IPS-11a (cell line): ENCODE results near the gene RNU1-4.
"Not testable (repeated sequence)": the region's sequence is repeated elsewhere in the genome, so short reads cannot be mapped to it uniquely, and the experiment has no call there.

ENCODE experiments used
- H3K4me3 ChIP-seq: one replicate; pipeline ENCODE4 v1.5.1; 2013; ENCODE audit warnings: low read depth, low read length, control low read depth

The RNU1-4 gene

DNA sequence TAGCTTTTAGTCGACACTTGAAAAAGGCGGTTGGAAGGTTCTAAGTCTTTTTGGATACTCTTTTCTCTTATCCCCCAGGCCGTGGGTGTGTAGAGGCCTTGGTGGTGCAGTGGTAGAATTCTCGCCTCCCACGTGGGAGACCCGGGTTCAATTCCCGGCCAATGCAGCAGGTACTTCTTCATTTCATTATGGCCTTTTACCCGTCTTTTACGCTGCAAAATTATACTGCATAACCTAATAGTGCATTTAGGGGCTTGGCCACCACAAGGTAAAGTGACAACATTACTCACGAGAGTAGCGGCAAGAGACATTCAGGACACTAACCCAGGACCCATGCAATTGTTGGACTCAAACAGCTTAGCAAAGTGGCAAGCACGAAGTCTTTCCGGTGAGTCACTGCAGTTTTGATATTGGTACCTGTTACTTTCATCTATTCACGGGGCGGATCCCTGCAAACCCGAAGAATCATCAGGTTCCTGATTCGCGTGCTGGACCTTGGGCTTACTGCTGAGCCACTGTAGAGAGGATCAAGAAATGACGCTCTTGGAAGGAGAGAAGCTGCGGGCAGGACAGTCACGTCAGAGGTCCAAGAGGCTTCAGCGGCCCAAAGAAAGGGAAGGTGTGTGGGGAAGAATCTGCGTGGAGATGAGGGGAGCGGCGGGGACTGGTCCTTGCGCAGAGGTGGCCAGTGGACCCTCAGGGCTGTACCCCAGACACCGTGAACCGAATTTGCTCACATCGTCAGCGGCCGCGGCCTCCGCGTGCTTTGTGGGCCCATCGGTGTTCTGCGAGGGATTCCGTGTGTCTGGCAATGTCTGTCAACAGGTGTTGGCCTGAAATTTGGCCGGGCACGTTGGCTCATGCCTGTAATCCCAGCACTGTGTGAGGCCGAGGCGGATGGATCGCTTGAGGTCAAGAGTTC lies 12.9 kb upstream of the RNU1-4 start:
- H3K4me3 ChIP-seq, result no peak overlapping the region

DNA sequence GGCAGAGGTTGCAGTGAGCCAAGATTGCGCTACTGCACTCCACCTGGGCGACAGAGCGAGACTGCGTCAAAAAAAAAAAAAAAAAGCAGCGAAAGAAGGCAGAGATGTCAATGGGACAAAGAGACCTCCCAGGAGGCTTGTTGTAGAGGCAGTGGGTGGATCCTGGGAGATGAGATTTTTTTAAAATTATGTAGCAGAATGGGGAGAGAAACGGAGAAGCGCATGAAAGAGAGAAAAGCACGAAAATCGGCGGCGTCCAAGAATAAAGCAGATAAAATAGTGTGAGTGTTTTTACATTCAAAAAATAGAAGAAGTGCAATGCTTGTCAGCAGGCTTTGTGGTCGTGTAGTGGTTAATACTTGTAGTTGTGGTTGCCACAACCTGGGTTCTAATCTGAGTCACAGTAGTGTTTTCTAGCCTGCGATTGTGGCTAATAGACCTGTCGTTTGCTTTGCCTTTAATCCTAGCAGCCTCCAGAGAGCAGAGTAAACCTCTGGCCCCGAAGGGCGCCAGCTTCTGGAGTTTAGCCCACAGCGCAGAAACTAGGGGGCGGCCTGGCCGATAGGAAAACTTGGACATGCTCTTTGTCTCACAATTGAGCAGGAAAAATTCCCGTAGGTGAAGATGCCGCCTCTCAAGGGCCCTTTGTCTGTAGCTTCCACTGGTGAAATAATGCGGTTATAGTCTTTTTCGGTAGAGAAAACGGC lies 11.9 kb upstream of the RNU1-4 start:
- H3K4me3 ChIP-seq, result not testable (repeated sequence)

- H3K4me3 ChIP-seq, result not testable (repeated sequence)
Observed at GRCh38 chr1:16732254-16732896, 7.9 kb upstream of the RNU1-4 start.

GRCh38 chr1:16741230-16741629 lies 914 bp downstream of the RNU1-4 start:
- not testable (repeated sequence) for H3K4me3 ChIP-seq

- H3K4me3 ChIP-seq, result not testable (repeated sequence)
Observed at GRCh38 chr1:16747660-16748059, 7.3 kb downstream of the RNU1-4 start.

DNA sequence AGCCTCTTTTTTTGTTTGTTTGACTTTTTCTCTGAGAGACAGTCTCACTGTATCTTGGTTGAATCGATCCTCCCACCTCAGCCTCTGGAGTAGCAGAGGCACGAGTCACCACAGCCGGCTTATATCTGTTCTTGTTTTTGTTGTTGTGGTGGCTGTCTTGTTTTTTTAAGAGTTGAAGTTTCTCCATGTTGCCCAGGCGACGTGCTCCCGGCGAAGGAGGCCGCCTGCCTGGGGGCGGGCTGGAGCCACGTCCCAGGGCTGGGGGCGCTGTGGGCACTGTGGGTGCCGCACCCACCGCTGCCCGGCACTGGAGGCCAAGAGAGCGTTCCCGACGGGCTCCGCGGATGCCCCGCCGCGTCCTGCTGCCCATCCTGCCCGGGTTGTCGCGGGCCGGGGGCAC lies 8.4 kb downstream of the RNU1-4 start:
- H3K4me3 ChIP-seq, result not testable (repeated sequence)

DNA sequence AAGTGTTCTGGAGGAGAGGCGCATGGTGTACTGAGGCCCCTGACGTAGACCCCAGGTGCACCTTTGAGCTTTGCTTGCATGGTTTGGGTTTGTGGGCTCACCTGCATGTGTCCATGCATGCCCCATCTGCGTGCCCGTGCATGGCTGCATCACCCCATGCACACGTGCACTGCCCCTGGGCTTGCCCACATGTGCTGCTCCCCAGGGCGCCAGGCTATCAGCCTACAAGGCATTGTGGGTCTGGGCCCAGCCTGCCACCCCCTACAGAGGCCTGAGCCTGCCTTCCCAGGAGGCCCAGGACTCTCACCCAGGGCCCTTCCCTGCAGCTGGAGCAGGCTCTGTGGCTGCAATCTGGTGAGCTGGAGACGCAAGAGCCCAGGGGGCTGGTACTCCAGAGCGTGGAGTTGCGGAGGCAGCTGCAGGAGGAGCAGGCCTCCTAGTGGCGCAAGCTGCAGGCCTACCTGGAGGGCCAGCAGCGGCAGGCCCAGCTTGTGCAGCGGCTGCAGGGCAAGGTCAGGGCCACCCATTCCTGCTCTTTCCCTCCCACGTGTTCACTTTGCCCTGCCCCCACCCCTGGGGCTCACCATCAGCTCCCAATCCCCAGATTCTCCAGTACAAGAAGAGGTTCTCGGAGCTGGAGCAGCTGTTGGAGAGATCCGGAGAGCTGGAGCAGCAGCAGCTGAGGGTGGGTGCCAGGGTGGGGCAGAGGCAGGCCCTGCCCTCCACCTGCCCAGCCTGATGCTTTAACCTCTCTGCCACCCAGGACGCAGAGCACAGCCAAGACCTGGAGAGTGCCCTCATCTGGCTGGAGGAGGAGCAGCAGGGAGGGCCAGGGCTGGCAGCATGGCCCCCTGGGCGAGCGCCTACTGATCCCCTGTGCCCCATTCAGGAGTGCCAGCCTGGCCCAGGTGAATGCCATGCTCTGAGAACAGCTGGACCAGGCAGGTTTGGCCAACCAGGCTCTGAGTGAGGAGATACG lies 9.9 kb downstream of the RNU1-4 start:
- H3K4me3 ChIP-seq, result not testable (repeated sequence)

GRCh38 chr1:16752770-16753169 lies 12.5 kb downstream of the RNU1-4 start:
- not testable (repeated sequence) for H3K4me3 ChIP-seq

DNA sequence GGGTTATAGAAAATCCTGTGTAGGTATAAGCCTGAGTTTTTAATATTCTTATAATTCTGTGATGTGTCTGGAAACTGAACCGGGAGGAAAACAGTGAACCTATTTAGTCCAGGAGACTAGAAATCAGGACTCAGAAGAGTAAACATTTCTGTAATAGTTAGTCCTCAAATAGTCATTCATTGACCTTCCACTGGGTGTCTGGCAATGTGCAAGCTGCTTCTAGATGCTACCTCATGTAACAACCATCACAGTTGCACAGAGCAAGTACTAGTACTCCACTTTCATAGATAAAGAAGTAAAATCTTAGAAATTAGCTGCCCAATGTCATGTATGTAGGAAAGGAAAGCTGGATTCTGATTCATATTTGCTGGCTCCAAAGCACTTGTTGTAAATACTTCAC lies 15.1 kb downstream of the RNU1-4 start:
- H3K4me3 ChIP-seq, result not testable (repeated sequence)

DNA sequence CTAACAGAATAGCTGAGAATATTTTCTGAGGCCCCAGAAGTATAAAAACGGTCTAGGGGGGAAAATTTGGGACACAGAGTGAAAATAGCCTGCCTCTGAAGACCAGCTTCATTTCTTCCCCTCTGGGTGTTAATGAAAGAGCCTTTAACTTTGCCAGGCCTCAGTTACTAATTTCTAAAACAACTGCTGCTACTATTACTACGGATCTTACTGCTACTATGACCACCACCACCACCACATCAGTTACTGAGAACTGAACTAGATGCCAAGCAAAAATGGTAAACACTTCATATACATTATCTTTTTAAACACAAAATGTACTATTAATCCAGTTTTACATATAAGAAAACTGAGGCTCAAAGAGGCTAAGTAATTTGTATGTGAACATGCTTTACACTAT lies 15.6 kb downstream of the RNU1-4 start:
- H3K4me3 ChIP-seq, result not testable (repeated sequence)

GRCh38 chr1:16757574-16757973 lies 17.3 kb downstream of the RNU1-4 start:
- H3K4me3 ChIP-seq, result not testable (repeated sequence)

DNA sequence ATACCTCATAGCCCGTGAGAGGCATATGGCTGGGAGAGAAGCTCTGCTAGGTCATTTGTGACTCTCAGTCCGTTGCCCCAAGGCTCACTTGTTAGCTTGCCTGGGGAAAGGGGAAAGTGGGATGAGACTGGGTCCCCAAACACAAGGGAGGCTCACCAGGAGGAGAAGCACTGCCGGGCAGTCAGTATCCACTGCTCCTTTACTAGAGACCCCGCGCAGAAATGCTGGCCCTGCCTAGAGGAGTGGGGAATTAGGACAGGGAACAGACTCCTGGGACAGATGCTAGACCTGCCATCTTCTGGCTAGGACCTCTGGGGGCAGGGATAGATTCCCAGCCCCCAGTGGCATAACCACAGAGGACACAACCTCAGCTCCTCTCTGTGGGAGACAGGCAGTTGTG lies 17.7 kb downstream of the RNU1-4 start:
- not testable (repeated sequence) for H3K4me3 ChIP-seq

DNA sequence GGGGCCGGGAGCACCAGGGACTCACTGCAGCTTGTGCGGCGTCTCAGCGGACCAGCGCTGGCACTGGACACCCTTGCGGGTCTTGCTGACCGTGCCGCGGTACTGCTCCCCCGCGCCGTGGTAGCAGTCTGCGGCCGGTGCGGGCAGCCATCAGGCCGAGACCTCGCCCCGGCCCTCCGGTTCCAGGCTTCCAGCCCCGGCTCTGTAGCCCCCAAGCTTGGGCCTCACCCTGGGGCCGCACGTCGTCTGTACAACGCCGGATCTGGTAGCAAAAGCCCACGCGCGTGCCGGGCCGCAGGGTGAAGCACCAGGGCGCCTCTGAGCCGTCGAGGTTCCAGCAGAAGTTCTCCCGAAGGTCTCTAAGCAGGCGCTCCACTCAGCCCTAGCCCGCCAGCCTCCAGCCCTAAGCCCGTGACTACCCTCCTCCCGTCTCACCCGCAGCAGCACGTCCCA lies 18.8 kb downstream of the RNU1-4 start:
- H3K4me3 ChIP-seq, result not testable (repeated sequence)

- H3K4me3 ChIP-seq, result not testable (repeated sequence)
Observed at GRCh38 chr1:16759650-16760455, 19.5 kb downstream of the RNU1-4 start.

DNA sequence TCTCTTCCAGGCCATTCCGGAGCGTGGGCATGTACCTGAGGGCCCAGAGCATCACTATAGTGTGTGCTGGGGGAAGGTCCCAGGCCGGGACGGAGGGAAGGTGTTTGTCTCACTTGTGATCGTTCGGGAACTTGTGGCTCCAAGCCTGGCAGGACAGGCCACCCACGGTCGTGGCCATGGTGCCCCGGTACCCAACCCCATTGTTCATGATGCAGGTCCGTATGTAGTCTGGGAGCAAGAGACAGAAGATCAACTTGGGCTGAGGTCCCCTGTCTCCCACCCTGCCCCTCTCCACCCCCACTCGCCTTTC lies 20.1 kb downstream of the RNU1-4 start:
- not testable (repeated sequence) for H3K4me3 ChIP-seq

- not testable (repeated sequence) for H3K4me3 ChIP-seq
Observed at GRCh38 chr1:16760801-16761200, 20.5 kb downstream of the RNU1-4 start.

GRCh38 chr1:16764248-16764819 lies 24.0 kb downstream of the RNU1-4 start:
- H3K4me3 ChIP-seq, result not testable (repeated sequence)

DNA sequence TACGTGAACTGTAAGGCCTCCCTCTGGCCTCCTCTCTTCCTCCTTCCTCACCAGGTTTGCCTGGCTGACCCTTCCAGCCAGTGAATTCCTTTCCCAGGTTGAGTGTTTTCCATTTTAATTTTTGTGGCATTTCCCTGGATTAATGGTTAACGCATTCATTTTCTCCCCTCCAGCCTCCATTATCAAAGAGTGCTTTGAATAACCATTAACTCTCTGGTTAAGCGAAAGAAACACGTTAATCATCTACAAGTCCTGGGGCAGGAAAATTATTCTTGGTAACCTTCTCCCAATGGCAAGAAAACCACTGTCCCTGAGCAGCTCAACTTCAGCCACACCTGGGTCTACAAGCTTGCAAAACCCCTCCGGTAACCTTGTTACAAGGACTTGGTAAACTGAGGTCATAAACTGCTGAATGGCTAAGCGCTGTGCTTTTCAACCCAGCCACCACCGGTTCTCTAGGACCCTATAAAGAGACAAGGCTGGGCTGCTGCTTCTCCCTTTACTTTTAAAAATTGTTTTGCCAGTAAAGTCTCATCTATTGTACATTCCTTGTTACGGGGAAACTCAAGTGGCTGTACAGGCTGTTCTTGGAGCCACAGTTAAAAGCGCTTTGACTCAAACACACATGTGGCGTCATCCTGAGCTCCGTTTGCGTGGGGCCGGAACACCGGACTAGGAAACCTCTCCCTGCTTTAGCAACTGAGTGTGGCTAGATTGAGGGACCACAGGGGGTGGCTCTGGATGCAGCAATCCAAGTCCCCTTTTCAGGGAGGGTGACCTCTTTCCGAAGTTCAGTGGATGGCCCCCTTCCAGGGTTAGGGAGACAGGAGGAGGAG lies 24.7 kb downstream of the RNU1-4 start:
- H3K4me3 ChIP-seq, result not testable (repeated sequence)
